Right forelimb (tissue), 1 donor: ENCODE results near the gene MRRF.

ENCODE experiments used
- DNase-seq: peaks from one replicate; pipeline ENCODE4 v3.0.0-alpha.2; 2018

The MRRF gene, protein sequence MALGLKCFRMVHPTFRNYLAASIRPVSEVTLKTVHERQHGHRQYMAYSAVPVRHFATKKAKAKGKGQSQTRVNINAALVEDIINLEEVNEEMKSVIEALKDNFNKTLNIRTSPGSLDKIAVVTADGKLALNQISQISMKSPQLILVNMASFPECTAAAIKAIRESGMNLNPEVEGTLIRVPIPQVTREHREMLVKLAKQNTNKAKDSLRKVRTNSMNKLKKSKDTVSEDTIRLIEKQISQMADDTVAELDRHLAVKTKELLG

DNA sequence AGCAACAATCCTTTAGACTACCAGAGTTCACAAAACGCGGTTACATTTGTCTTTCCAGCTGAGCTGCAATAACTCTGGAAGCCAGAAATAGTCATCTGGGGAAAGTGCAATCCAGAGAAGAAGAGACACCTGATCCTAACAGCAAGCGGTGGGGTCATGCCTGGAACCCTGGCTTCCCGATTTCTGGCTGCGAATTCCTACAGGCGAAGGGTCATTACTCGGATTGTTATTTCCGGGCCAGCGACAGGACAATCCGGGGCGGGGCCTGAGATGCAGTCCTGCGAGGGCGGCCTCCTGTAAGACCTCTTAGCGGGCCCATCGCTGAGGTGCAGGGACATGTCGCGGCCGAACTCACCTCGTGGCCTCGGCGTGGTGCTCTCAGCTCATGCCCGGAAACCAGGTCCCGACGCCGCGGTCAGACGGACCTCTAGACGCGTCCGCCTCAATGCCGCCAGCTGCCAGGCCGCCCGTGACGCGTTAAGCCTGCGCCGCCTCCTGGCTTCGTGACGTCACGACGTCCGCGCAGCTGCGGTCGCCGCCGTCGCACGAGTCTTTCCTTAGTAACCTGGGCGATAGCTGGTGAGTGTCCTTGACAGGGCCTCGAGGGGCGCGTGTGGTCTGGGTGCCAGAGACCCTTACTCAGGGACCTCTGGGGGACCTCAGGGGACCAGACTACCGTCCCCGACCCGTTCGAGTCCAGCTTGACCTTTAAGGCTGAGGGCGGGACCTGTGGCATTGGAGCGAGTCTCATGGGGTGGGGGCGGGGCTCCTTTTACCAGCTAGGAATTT, at the start of gene MRRF, which contains the start of gene RBM18:
MRRF (plus strand) TSS at position 523 of the 789 bp plus-strand sequence. CDS start 6,010 bp downstream, outside the sequence.
RBM18 (minus strand) TSS at position 481 of the 789 bp plus-strand sequence. CDS start 3,348 bp downstream, outside the sequence.
- DNase-seq: peak; percentile 97

DNA sequence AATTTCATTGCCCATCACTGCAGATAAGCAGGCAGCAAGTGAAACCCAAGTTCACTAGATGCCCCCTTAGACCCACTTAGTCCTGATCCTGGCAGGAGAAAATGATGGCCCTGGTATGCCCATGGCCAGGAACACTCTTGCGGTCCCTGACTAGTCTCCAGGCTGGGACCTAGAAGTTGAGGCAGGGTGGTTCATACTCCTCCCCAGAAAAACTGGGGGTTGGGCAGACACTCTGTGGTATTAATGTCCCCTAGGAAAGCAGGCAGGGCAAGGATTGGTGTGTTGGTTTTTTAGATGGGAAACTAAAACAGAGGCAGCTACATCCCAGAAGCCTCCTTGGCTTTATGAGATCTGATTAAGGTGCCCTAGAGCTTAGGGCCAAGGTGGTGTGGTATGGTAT, 49.0 kb upstream of the MRRF start:
- DNase-seq: no peak

DNA sequence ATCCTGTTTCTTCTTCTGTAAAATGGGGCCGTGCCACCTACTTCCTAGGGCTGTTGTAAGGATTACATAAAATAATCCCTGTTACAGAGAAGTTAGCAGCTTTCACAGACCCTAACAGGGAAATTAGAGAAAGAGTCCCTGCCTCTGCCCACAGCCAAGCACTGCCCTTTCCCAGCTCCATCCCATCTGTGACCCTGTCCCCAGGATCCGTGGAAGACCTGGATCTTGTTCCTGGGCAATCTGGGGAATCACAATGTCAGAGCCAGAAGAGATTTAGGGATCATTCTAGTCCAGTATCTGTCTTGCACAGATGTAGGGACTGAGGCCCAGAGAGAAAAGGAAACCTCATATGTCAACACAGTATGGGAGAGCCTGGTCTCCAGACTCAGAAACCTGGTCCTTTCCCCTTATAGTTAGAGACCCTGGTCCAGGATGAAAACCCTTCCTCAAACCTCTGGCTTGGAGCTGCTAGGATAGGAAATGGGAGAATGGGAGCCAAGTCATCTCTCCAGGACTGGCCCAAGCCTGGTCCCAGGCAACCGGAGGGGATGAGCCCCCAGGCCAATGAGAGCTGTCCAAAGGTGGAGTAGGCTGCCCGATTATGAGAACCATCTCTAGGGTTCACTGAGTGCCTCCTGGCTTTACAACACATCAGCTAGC, 48.4 kb upstream of the MRRF start:
- DNase-seq: no peak

DNA sequence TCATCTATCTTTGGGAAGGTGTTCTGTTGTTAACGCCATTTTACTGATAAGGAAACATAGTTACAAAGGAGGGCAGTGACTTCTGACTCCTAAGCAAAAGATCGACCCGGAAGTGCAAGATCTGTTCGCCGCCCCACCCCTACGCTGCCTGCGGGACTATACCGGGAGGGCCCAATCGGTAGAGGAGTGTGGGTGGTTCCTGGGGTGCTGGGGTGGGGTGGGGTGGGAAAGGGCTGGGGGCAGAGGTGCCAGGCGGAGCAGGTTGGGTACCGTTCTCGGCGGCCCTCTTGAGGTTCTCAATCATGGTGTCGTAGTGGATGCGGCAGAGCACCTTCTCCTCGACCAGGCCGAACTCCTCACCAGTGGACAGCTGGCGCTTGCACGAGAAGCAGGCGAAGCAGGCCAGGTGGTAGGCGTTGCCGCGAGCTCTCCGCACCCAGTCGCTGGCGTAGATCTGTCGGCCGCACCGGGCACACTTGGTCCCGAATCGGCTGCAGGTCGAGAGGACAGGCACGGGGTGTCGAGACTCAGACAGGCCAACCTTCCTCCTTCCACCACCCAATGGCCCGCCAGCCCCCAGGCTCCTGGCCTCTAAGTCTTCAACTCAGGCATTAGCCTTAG, 47.8 kb upstream of the MRRF start:
- no peak for DNase-seq

DNA sequence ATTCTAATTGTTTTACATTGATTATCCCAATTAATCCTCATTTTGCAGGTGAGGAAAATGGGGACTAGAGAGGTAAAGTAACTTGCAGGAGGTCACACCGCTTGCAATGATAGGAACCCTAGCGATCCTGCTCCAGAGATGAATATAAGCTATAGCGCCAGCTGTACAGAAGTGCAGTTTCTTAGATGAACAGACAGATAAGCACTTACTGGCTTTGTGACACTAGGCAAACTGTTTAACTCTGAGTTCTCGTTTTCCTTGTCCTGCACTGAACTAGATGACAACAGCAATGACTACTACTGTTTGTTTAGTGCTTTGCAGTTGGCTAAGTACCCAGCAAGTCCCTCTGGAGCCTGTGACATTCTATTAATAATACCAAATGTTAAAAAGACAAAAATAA, 47.0 kb upstream of the MRRF start:
- no peak for DNase-seq

DNA sequence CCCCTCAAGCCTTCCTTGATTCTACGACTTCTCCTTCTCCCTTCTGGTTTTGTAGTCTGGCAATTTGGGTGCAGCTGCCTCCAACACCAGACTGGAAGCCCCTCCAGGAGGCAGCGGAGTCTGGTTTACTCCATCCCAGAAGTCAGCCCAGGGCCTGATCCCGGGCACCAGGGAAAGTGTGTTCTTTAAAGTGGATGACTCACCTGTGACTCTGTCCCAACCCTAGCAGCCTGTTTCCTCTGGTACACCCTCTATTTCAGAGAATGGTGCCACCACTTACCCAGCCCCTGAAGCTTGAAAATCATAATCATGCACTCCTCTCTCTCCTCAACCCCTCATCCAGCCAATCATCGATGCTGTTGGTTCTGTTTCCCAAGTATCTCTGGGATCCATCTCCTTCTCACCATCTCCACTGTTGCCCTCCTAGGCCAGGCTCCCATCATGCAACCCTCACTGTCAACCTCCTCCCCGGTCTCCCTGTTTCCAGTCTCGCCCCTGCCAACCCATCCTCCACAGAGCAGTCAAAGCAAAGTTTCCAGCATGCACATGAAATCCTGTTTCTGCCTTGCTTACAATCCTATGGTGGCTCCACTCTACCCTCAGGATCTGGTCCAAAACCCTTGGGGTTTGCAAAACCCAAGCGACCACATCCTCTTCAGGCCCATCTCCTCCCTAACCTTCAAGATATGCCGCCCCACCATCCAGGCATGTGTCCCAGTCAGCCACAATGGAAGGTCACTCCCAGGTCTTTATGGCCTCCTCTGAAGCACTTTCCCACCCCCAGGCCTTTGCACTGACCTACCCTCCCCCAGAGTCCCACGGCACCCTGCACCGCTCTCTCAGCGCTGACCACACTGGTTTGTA, 46.4 kb upstream of the MRRF start:
- no peak for DNase-seq

DNA sequence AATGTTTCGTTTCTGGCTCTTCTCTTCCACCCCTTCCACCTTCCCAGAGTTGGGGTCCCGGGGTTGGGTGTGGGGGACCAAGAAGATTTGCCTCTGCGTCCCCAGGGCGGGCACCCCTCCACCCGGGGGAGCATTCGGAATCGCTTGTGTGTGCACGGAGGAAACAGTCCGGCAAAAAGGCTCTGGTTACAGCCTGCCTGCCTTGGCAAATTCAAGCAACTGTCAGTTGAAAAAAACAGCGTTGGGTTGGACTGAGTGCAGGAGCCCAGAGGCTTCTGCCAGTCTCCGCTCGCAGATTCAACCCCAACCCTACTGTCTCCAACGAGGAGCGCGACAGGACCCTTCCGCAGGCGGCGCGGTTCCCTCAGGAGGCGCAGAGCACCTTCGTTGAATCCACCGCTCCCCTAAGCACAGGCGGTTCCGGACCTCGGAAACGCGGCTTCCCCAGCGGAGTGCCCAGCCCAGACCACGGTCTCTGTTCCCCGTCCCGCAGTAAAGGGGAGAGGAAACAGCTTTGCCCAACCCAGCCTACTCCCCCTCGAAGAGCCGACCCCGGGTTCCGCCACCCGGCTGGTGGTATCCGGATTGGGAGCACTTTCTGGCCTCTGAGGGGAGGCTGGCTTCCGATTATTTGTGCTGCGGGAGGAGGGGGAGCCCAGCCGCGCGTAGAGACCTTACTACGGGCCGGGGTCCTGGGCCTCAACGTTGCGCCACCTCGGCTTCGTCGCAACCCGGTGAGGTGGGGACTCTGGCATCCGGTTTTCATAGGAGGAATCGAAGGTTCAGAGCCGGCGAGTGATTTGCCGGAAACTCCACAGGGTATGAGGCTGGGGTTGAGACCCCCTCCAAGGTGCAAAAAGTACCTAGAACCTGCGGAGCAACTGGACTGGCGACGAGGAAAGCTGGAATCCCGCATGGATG, 45.5 kb upstream of the MRRF start:
- DNase-seq: no peak

DNA sequence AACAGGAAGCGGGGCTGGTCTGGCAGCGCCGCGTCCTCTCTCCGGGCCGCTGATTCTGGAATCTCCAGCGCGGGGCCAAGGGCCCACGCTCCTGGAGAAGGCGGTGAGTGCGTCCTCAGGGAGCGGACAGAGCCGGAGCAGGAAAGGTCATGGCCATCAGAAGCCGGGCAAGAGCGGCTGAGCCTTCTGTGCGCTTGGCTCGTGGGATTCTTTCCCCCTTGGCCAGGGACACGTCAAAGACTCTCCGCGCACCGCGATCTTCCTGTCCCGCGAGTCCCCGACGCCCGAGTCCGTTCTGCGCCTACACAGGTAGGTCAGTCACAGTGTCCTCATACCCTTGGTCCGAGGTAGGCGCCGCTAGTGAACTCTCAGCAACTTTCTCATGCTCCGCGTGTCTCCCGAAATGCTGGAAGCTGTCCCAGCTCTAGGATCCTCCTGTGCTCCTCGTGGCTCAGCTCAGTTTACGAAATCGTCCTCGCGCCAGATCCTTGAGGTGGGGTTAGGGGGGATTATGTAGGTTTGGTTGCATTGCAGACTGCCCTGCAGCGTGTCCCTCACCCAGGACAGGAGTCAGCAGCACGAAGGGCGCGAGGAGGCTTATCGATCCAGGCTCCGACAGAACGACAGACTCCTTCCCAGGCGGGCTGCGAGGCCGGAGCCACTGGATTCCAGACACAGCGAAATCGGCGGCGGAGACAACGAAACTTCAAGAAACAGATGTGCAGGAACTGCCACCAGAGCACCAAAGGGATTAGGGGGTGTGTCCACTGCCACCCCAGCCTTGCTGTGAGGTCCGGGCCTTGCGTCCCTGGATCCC, 44.6 kb upstream of the MRRF start:
- DNase-seq: no peak

DNA sequence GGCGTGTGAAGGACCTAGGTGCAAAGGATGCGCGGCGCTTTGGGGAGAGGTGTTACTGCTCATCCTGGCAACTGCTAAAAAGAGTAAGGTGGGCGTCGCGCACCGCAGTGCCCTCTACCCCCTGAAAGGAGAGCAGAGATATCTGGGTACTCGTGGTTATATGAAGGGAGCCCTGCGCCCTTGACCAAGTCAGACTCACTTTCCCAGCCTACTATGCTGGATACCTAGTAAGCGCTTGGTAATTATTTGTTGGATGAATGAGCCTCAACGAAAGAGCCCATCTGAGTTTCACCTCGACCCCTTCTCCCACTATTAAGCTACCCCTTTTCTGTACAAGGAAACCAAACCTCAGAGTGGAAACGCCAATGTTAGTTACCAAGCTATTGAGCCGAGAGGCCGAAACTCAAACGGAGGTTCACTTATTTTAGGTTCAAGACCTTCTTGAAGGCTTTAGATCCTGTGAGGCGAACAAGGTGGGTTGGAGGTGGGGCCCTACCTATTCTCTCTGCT, 44.0 kb upstream of the MRRF start:
- no peak for DNase-seq

DNA sequence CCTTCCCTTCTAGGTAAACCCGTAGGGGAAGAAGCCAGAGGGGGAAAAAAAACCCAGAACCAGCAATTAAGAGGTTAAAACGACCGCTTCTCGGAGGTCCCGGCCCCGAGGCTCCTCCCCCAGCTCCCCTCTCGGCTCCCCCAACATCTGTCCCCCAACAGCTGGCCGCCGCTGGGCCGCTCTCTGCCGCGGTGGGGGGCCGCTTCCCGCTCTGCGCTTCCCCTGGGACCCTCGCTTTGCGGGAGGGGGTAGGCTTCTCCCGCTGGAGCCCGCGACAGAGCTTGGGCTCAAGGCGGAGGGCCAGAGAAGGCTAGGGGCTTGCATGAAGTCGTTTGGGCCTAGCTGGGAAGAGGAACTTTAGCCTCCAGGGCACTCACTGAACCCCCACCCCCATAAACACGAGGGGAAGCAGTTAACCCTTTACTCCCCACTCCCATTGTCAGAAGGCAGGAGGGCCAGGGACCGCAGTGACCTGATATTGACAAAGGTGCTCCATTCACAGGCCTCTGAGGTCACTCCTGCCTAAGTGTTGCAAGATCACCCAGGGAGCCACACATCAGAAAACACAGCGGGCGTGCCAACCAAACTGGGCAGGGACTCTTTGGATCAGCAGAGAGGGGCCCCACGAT, 43.4 kb upstream of the MRRF start:
- DNase-seq: no peak

DNA sequence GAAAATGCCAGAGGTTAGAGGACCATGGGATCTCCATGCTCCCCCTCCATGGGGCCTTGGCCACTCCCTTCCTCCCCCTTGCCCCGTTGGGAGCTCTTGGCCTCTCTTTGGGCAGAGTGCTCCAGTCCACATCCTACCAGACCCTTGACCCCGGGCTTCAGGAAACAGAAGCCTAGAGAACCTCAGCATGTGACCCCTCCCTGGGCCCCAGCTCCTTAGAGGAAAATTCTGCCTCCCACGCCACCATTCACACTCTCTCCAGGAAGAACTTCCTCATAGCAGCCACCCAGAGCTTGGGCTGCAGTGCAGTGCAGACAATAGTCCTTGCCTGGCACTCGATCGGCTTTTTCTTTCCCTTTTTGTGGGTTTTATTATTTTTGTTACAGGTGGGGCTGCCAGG, 41.9 kb upstream of the MRRF start:
- DNase-seq: no peak

DNA sequence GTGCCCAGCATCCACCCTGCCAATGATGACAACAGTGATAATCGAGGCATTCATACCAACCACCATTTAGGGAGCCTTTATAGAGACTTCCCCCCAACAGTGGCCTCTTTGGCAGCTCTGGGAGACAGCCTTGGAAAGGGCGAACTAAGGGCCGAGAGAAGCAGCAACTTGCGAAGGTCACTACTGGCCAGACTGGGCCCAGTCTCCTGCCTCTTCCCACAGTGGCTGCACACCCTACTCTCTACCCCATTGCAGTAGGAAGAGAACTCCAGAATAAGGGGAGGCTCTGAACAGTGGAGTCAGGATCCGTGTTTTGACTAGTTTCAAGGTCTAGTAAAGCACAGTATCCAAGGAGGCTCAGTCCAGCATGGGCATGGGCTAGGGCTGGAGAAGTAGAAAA, 41.2 kb upstream of the MRRF start:
- no peak for DNase-seq

DNA sequence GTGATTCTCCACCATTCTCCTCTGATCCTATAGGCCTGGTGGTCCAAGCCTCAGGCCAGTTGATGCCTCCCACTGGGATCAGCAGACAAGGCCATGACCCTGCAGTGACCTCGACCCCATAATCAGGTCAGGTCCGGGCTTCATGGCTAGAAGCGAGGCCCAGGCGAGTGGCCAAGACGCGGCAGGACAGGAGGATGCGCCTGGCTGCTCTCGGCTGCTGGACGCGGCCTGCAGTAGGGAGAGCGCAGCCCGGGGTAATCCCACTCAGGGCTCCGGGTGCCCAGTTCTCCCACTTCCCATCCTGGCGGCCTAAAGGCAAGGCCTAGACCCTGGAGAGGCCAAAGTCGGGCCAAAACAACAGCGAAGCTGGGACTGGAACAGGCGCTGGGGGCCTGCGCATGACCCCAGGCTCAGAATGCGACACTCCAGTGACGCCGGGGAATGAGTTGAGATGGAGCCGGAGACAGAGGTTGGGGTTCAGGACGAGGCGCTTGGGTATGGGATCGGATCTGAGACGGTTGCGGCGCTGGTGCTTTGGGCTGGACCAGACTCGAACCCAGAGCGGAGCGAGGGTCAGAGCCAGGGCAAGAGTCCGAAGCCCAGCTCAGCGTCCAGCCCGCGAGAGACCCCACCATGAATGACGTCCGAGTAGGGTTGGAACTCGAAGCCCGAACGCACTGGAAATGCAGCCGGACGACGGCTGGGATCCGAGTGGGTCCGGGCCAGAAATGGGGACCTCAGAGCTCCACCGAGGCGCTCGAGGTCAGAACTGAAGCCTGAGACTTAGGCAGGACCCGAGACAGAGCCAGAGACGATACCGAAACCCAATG, 39.2 kb upstream of the MRRF start:
- no peak for DNase-seq

DNA sequence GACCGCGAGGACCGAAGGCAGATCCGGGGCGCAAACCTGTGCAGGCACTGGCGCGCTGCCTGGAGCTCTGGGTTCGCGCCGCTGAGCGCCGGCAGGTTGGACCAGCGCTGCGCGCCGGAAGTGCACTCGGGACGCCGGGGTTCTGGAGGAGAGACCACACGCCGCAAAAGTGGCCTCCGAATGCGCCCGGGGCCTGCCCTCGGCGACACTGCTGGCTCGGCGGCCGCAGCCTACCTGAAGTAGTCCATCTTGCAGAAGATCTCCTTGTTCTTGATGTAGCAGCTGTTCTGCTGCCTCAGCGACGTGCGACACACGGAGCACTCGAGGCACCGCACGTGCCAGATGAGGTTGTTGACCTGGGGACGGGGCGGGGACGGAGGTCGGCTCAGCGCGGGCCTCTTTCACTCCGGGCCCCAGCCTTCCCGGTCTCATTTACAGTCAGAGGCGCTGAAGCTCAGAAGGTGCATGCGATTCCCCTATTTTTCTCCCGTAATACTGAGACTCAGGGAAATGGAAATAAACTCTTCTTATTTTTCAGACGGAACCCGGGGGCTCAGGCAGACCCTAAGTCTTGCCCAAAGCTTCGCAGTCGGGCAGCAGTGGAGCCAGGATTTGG, 38.4 kb upstream of the MRRF start:
- DNase-seq: no peak

DNA sequence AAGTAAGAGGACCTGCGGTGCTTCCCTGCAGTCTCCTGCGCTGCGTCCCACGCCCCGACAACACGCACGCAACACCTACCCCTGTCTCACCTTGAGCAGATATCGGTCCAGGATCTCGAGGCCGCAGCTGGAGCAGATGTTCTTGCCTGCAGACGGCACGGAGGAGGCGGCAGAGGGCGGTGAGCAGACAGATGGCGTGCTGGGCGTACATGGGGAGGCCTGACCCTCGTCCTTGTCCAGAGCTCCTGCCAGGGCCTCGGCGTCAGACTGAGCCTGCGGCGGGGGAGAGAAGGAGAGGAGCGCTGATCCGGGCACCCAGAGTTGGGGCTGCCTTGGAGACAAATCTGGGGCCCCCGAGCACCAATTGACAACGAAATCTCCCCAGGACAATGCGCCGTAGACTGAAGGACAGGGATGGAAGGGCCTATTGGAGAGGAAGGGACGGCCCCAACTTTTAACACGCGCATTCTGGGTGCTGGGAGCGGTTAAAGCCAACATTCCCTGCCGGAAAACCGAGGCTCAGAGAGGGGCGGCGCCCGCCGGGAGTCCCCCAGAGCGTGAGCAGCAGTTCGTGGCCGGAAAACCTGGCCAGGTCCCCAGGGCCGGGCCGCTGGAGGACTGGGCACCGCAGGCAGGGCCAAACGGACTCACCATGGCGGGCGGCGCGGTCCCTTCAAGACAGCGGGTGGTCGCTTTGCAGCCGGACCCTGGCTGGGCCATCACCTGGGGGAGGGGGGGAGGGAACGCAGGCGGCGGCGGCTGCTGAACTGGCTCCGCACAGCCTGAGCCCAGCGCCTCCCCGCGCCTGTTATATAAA, 37.7 kb upstream of the MRRF start:
- no peak for DNase-seq

DNA sequence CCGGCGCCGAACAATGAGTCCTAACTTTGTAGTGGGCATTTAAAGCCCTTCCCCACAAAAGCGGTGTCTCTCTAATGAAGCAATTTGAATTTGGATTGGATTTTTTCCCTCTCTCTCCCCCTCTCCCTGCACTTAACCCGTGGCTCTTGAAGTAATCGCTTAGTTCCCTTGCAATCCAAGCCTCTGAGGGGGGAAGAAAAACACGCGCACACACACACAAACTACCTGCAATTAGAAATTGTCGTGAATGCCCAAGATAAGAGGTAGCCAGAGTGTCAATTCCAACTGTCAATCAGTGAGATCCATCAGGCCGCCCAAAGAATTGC, 37.1 kb upstream of the MRRF start:
- DNase-seq: no peak

DNA sequence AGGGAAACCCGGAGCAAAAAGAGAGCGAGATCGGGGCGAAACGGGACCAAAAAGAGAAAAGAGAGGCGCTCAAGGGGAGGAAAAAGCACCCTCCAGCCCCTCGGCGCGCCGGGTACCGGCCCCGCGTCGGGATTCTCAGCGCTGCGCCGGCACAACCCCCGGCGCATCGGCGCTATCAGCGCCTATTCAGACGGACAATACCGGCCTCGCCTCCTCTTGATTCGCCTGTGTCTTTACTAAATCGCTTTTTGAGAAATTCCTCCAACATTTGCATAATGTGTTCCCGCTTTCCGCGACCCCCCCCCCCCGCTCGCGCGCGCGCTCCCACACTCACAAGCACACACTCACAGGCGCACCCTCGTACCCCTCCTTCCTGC, 36.5 kb upstream of the MRRF start:
- DNase-seq: no peak
